T-cell (primary cell): ENCODE results near the gene GABRG3. TPM values are rescaled to one million over a fixed set of nuclear protein-coding genes. Genes with fewer than 3 reads are reported as not detected.

ENCODE experiments used
- ATAC-seq, 4 experiments: fragments of 200-7000 bp in 3 of 4; fragments of 150-1000 bp in 1 of 4; cut with Tn5 transposase; replicated peaks in 1 of 4; 1 replicate in 3 of 4; 2 replicates in 1 of 4; pipeline ENCODE4 v1.10.0; 2021; ENCODE audit warnings: moderate library complexity in 3 of 4, mild to moderate bottlenecking in 2 of 4, moderate number of reproducible peaks in 1 of 4
- CTCF ChIA-PET, 2 donors: fragments of 300-600 bp; sonication (Branson Sonifier 250); formaldehyde crosslinking; loops; one replicate each; lab custom pipeline; 2022; ENCODE audit warnings: antibody characterized with exemption in 2 of 2; lab: Charles Lee
- POLR2A ChIA-PET, 2 donors: fragments of 300-600 bp; sonication (Branson Sonifier 250); formaldehyde crosslinking; loops; one replicate each; lab custom pipeline; 2022; ENCODE audit warnings: antibody characterized with exemption in 2 of 2; lab: Charles Lee
- DNase-seq, 35 experiments: peaks; one replicate each; pipeline versions ENCODE4 v3.0.0 to v3.0.0-alpha.2; 2013 to 2023
- H3K27ac ChIP-seq: one replicate; pipeline ENCODE4 v1.5.1; 2013; ENCODE audit warnings: low read length
- H3K27me3 ChIP-seq, 2 experiments: replicated peaks in 1 of 2; 1 replicate in 1 of 2; 2 replicates in 1 of 2; pipeline versions ENCODE4 v1.6.1 to v1.7.0; 2013; ENCODE audit warnings: low read length in 1 of 2, mixed read lengths in 1 of 2; ENCODE audit not compliant: control insufficient read depth in 2 of 2, insufficient read depth in 2 of 2; ENCODE audit errors: extremely low read depth in 1 of 2
- H3K36me3 ChIP-seq, 2 donors: 1 replicate in 1 of 2; 2 replicates in 1 of 2; pipeline versions ENCODE4 v1.6.1 to v1.7.0; 2013; ENCODE audit warnings: low read length in 1 of 2; ENCODE audit not compliant: control insufficient read depth in 2 of 2, insufficient read depth in 1 of 2; ENCODE audit errors: extremely low read depth in 1 of 2
- H3K4me1 ChIP-seq, 2 experiments: 1 replicate in 1 of 2; 2 replicates in 1 of 2; pipeline versions ENCODE4 v1.6.1 to v1.7.0; 2013; ENCODE audit warnings: low read length in 2 of 2, mixed read lengths in 1 of 2; ENCODE audit not compliant: insufficient read depth in 2 of 2, control insufficient read depth in 1 of 2; ENCODE audit errors: extremely low read depth in 1 of 2
- H3K4me3 ChIP-seq, 2 donors: 1 replicate in 1 of 2; 2 replicates in 1 of 2; pipeline versions ENCODE4 v1.5.1 to v1.7.0; 2013; ENCODE audit warnings: mild to moderate bottlenecking in 2 of 2, low read length in 1 of 2, moderate library complexity in 1 of 2; ENCODE audit not compliant: control insufficient read depth in 1 of 2; ENCODE audit errors: extremely low read depth in 1 of 2
- H3K9me3 ChIP-seq: 2 replicates; pipeline ENCODE4 v1.7.0; 2013
- H3K27ac Mint-ChIP-seq, 2 donors: one replicate each; pipeline ENCODE4 v1.8.0; 2020 to 2021; ENCODE audit warnings: mild to moderate bottlenecking in 2 of 2, mixed read lengths in 2 of 2
- H3K27me3 Mint-ChIP-seq, 2 donors: one replicate each; pipeline ENCODE4 v1.8.0; 2021 to 2022; ENCODE audit warnings: mixed read lengths in 2 of 2
- H3K36me3 Mint-ChIP-seq: one replicate; pipeline ENCODE4 v1.8.0; 2021; ENCODE audit warnings: mixed read lengths
- H3K4me1 Mint-ChIP-seq, 3 donors: one replicate each; pipeline ENCODE4 v1.8.0; 2020 to 2022; ENCODE audit warnings: mixed read lengths in 3 of 3, mild to moderate bottlenecking in 1 of 3
- H3K4me3 Mint-ChIP-seq, 3 donors: one replicate each; pipeline ENCODE4 v1.8.0; 2020 to 2022; ENCODE audit warnings: mild to moderate bottlenecking in 3 of 3, mixed read lengths in 3 of 3, moderate library complexity in 3 of 3
- H3K9me3 Mint-ChIP-seq, 3 donors: one replicate each; pipeline ENCODE4 v1.8.0; 2020 to 2022; ENCODE audit warnings: mixed read lengths in 3 of 3
- WGBS: methylation state at CpG from one replicate; pipeline ENCODE4 v1.1.5; 2013; ENCODE audit warnings: missing lambda C conversion rate; ENCODE audit not compliant: insufficient coverage; 5-methylcytosine and 5-hydroxymethylcytosine counted together
- total RNA-seq, 35 experiments: library from RNA in 6 of 35; stranded (reverse) in 6 of 35; fragments of 120-200 nt in 1 of 35; gene quantifications; one replicate each; pipeline versions ENCODE4 v1.2.1 to v1.2.4 and lab custom pipeline; 2013 to 2026

GABRG3 gene
- total RNA-seq, 5 donors from 2014 or later (not counting 1 experiment from before 2014, with no cell fraction given): not detected

DNA sequence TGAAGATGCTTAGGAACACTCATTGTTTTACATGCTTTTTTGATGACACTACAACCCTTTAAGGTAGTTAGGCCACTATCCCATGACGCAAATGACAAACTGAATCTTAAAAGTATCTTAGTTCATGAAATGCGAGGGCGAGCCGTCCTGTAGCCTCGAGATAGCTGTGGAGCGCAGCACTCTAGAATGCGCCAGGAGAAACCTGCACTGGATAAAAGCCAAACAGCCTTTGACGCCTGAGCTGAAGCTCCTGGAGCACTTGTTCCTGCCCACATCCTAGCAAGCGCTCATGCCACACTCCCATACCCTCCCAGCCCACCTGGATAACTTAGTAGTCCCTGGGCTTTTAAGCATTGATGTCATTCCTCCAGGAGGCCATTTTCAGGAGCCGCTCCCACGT lies 516.9 kb downstream of the GABRG3 start:
- H3K9me3 ChIP-seq: no peaks in the 10 kb centered on the region
- Mint-ChIP-seq H3K36me3 (no peaks in the 10 kb centered on the region), H3K4me1 (no peaks in the 10 kb centered on the region), H3K4me3 (no peak overlapping the region), H3K27ac (no peak overlapping the region), H3K27me3 (no peaks in the 10 kb centered on the region), H3K9me3 (peaks cover 4 to 14% (median 14%) of the 10 kb centered on the region in 3 donors)
- 82% methylated on average over 11 of the region's 11 CpGs for WGBS
- no peaks in the 10 kb centered on the region for H3K27me3 ChIP-seq
- H3K27ac ChIP-seq: no peak overlapping the region
- POLR2A ChIA-PET: no interaction called here
- no peak for ATAC-seq
- H3K4me3 ChIP-seq: no peak overlapping the region
- CTCF ChIA-PET: no interaction called here
- DNase-seq: no peak
- H3K36me3 ChIP-seq: no peaks in the 10 kb centered on the region
- no peaks in the 10 kb centered on the region for H3K4me1 ChIP-seq

DNA sequence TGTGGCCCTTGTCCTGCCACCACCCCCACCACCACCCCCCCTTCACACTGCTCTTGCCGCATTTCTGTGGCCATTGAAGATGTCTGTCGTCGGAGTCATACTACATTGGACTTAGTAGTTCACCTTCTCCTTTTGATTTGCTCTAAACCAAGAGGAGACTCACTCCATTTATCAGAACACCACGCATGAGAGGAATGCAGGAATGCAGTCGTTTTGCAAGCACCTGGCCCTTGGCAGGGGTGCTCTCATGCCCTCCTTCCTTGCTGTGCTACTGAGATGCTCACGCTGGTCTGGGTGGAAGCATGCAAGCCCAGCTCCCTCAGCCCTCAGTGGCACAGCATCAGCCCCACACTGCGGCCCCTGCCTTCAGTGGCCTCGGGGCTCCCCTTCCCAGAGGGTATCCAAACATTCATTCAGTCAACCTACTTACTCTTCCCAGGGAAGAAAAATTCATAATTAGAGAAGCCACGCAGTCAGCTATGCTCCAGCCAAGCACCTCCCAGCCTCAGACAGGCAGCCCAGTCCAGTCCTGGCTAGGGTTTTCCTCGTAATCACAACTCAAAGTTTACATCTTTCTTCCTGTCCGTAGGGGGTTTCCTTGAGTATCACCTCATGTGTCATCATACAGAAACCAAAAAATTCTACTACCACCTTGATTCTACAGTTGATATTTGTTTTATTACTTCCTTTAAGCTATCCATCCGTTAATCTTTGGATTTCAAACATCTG lies 520.0 kb downstream of the GABRG3 start:
- peaks cover 4 to 6% (median 6%) of the 10 kb centered on the region in 3 donors for H3K9me3 Mint-ChIP-seq
- no peak overlapping the region for H3K4me3 Mint-ChIP-seq
- no peak for DNase-seq
- ATAC-seq: no peak
- H3K27me3 Mint-ChIP-seq: no peaks in the 10 kb centered on the region
- Histone ChIP-seq H3K27ac (no peak overlapping the region), H3K4me1 (no peaks in the 10 kb centered on the region), H3K36me3 (no peaks in the 10 kb centered on the region), H3K9me3 (no peaks in the 10 kb centered on the region), H3K27me3 (no peaks in the 10 kb centered on the region), H3K4me3 (no peak overlapping the region)
- no peak overlapping the region for H3K27ac Mint-ChIP-seq
- no peaks in the 10 kb centered on the region for H3K36me3 Mint-ChIP-seq
- CTCF ChIA-PET: interaction anchor here in 1 of 2 donors (0.5 kb wide), 1 partner anchor 685 kb away, joined by 3 read pairs; no protein-coding TSS in a partner anchor
- H3K4me1 Mint-ChIP-seq: no peaks in the 10 kb centered on the region
- 74% methylated on average over 3 of the region's 12 CpGs for WGBS
- POLR2A ChIA-PET: no interaction called here

DNA sequence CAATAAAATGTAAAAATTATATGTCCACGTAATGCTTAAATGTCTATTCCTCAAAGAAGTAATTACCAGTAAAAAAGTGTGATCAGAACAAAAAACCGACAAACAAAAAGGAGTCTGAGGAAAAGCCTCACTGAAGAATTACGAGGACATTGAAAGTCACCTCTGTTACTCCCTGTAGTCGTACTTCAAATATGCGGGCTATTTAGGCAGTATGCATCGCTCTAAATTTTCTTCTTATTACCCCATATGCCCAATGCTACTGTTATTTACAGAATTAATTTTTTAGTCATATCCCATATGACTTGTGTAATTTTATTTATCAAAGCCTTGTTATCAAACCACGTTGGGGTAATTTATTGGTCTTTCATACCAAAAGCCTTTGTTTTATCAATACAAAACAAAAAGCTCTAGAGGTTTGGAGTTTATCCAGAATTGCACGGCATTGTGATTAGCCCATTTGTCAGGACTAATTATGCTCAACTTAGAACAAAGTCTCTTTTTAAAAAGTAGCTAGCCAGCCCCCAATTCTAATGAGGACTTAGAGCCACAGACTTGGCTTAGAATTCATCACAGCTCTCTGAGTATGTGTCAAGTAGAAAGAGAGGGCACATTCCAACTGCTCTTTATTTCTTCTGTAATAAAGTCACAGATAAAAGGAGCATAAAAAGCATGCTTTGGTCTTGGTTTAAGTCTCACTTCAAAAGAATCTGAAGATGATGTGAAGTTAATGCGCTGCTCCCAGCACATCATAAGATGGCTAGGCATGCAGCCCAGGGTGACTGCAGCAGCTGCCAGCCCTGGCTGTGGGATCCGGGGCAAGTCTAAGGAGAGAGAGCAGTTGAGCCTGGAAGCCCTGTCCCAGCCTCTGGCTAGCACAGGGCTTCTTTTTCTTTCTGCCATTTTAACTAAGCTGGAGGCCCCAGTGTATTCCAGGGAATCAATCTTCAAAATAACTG lies 521.0 kb downstream of the GABRG3 start:
- H3K4me3 ChIP-seq: no peak overlapping the region
- no peaks in the 10 kb centered on the region for H3K4me1 ChIP-seq
- DNase-seq (no peak), ATAC-seq (no peak)
- 81% methylated on average over 4 of the region's 10 CpGs for WGBS
- Mint-ChIP-seq H3K9me3 (peaks cover 4 to 10% (median 6%) of the 10 kb centered on the region in 3 donors), H3K27ac (no peak overlapping the region), H3K4me3 (no peak overlapping the region), H3K36me3 (no peaks in the 10 kb centered on the region), H3K27me3 (no peaks in the 10 kb centered on the region), H3K4me1 (no peaks in the 10 kb centered on the region)
- H3K27ac ChIP-seq: no peak overlapping the region
- ChIA-PET POLR2A (no interaction called here), CTCF (interaction anchor here in 1 of 2 donors (0.5 kb wide), 1 partner anchor 686 kb away, joined by 3 read pairs; no protein-coding TSS in a partner anchor)
- no peaks in the 10 kb centered on the region for H3K36me3 ChIP-seq
- no peaks in the 10 kb centered on the region for H3K27me3 ChIP-seq
- no peaks in the 10 kb centered on the region for H3K9me3 ChIP-seq

DNA sequence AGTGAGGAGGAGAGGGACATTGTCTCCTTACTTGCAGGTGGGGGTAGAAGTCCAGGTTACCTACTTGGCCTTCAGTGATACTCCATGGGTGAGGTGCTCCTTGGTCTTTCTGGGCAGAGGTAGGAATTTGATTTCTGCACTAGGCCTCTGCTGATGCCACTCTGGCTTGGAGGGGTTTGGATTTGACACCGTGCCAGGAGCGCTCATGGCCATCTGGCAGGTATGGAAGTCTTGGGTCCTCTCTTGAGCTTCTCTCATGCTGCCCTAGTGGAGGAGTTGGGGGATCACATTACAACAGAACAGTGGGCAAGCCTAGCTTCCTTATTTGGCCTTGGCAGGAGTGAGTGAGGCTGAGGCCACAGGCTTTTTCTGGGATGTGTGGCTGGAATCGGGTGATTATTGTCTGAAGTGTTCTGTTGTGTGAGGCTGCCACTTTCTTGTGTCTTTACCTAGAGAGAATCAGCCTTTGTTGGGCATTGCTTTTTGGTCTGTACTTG lies 525.0 kb downstream of the GABRG3 start:
- no peak overlapping the region for H3K27ac Mint-ChIP-seq
- POLR2A ChIA-PET: no interaction called here
- no peaks in the 10 kb centered on the region for H3K27me3 ChIP-seq
- no peaks in the 10 kb centered on the region for H3K27me3 Mint-ChIP-seq
- no peaks in the 10 kb centered on the region for H3K4me1 Mint-ChIP-seq
- H3K27ac ChIP-seq: no peak overlapping the region
- CTCF ChIA-PET: no interaction called here
- H3K9me3 Mint-ChIP-seq: peaks cover 2 to 4% (median 2%) of the 10 kb centered on the region in 3 donors
- WGBS: 86% methylated on average over 3 of the region's 3 CpGs
- H3K36me3 ChIP-seq: no peaks in the 10 kb centered on the region
- H3K9me3 ChIP-seq: no peaks in the 10 kb centered on the region
- no peaks in the 10 kb centered on the region for H3K36me3 Mint-ChIP-seq
- no peak for ATAC-seq
- no peak overlapping the region for H3K4me3 Mint-ChIP-seq
- H3K4me1 ChIP-seq: no peaks in the 10 kb centered on the region
- DNase-seq: no peak
- no peak overlapping the region for H3K4me3 ChIP-seq

DNA sequence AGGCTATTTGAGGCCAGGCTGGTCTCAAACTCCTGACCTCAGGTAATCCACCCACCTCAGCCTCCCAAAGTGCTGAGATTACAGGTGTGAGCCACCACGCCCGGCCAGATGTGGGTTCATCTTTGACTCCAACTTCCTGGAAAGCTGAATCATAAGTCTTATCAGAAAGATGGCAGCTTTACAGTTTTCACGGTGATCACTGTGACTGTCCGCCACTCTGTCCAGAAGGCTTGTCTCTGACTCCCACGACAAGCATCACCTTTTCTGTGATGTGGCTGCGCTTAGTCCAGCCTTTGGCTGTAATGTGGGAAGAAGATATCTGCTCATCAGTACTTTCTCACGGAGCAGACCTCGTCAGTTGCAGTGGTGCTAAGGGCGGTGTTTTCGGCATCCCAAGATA lies 527.7 kb downstream of the GABRG3 start:
- Mint-ChIP-seq H3K36me3 (no peaks in the 10 kb centered on the region), H3K4me3 (no peak overlapping the region), H3K27ac (no peak overlapping the region), H3K9me3 (peaks cover 2 to 14% (median 10%) of the 10 kb centered on the region in 3 donors), H3K4me1 (no peaks in the 10 kb centered on the region), H3K27me3 (no peaks in the 10 kb centered on the region)
- peaks cover 3% of the 10 kb centered on the region for H3K9me3 ChIP-seq
- POLR2A ChIA-PET: no interaction called here
- H3K4me3 ChIP-seq: no peak overlapping the region
- no peaks in the 10 kb centered on the region for H3K27me3 ChIP-seq
- no peaks in the 10 kb centered on the region for H3K4me1 ChIP-seq
- DNase-seq (no peak), ATAC-seq (no peak)
- WGBS: 92% methylated on average over 4 of the region's 10 CpGs
- CTCF ChIA-PET: no interaction called here
- H3K36me3 ChIP-seq: no peaks in the 10 kb centered on the region
- H3K27ac ChIP-seq: no peak overlapping the region

DNA sequence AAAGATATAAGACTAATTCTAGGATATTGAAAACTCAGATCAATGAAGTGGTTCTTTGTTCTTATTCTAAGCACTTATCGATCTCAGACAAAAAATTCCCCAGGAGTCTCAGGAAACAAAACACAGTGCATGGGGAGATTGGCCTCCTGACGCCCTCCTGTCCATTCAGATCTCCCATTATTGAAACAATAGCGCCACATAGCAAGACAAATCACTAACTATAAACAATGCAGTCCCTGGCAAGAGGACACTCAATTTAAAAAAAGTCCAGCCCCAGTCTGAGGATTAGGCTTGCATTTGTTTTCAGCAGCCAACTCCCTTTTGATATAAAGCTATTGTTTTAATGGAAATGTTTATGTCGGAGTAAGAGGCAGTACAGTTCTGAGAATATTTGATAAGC lies 528.2 kb downstream of the GABRG3 start:
- CTCF ChIA-PET: no interaction called here
- H3K27me3 Mint-ChIP-seq: no peaks in the 10 kb centered on the region
- no peaks in the 10 kb centered on the region for H3K4me1 ChIP-seq
- H3K27ac ChIP-seq: no peak overlapping the region
- peaks cover 3% of the 10 kb centered on the region for H3K9me3 ChIP-seq
- no peaks in the 10 kb centered on the region for H3K4me1 Mint-ChIP-seq
- H3K4me3 Mint-ChIP-seq: no peak overlapping the region
- no peak overlapping the region for H3K27ac Mint-ChIP-seq
- no peaks in the 10 kb centered on the region for H3K36me3 ChIP-seq
- H3K9me3 Mint-ChIP-seq: peaks cover 2 to 14% (median 10%) of the 10 kb centered on the region in 3 donors
- H3K27me3 ChIP-seq: no peaks in the 10 kb centered on the region
- WGBS: no CpG with 5 or more reads among the region's 4 CpGs
- H3K4me3 ChIP-seq: no peak overlapping the region
- H3K36me3 Mint-ChIP-seq: no peaks in the 10 kb centered on the region
- DNase-seq (no peak), ATAC-seq (no peak)
- POLR2A ChIA-PET: no interaction called here
